ENCODE measurements around the gene NKIRAS2. TPM values are rescaled to one million over a fixed set of nuclear protein-coding genes. Genes with fewer than 3 reads are reported as not detected.
A peak's percentile ranks its signal among the peaks of the same experiment; 100 is the strongest.
"Not testable (repeated sequence)": the region's sequence is repeated elsewhere in the genome, so short reads cannot be mapped to it uniquely, and the experiment has no call there.

The NKIRAS2 gene
- total RNA-seq, 2 donors from 2014 or later = 48.0 to 51.2 TPM

DNA sequence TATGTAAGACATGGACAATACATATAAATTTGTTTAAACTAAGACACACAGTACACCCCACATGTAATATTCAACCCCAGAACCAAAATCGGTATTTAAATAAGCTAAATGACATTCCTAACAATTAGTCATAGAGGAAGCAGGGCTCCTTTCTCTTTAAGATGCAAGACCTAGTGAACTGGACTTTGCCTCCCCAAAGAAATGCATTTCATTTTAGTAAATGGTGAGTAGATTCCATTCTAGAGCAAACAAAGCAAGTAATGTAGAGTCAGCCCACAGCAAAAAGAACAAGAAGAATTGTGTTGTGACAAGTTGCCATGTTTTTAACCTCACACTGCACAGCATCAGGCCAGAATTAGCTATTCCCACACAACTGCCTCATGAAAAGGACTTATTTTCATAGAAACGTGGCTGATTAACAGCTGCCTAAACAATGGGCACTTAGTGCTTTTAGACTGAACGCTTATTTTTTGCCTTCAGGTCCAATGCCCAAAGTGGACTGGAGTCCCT is 17.0 kb upstream of the NKIRAS2 start:
- Histone ChIP-seq H3K27me3 (ENCODE audit: control insufficient read depth, insufficient read depth, low read length, poor library complexity, severe bottlenecking) (no peaks in the 10 kb centered on the region), H3K4me1 (ENCODE audit: control insufficient read depth, insufficient read depth, low read length) (no peaks in the 10 kb centered on the region), H3K27ac (ENCODE audit: low read depth, low read length) (no peak overlapping the region), H3K36me3 (ENCODE audit: control insufficient read depth, insufficient read depth, low read length) (peaks cover 64% of the 10 kb centered on the region), H3K4me3 (ENCODE audit: low read length) (no peak overlapping the region), H3K9ac (ENCODE audit: extremely low read depth, low read length, poor library complexity, severe bottlenecking) (no peak overlapping the region), H3K9me3 (ENCODE audit: control insufficient read depth, low read length) (no peaks in the 10 kb centered on the region)
- Mint-ChIP-seq H3K4me1 (no peaks in the 10 kb centered on the region), H3K27ac (no peak overlapping the region), H3K4me3 (no peak overlapping the region), H3K27me3 (ENCODE audit: insufficient read depth) (no peaks in the 10 kb centered on the region), H3K9me3 (no peaks in the 10 kb centered on the region), H3K36me3 (ENCODE audit: low read depth) (peaks cover 40% of the 10 kb centered on the region)
- 91 to 100% methylated on average over 2 to 3 of the region's 3 CpGs for WGBS, 2 experiments (ENCODE audit: insufficient coverage in 1 of 2, insufficient read length in 1 of 2)
- no peak for DNase-seq
- TF ChIP-seq CTCF (conservative IDR thresholded peaks at IDR 0.05) = no peak

DNA sequence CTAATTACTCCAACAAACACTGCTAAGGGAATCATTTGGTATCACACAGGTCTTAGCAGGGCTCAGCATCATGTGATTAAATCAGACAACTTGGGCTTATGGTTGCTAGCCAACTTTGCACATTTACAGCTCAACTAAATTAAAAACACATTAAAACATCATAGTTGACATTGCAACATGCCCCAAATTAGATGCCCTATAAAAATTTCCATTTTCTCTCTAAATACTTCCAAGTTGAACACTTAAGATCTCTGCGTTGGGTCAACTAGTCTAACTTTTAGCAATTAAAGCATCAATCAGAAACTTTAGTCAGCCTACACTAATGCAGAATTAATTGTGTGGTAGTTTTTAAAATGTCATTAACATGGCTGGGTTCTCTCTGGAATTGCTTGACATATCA is 14.7 kb upstream of the NKIRAS2 start:
- 67 to 100% methylated on average over 1 of the region's 1 CpG for WGBS, 2 experiments (ENCODE audit: insufficient coverage in 1 of 2, insufficient read length in 1 of 2)
- Histone ChIP-seq H3K27me3 (ENCODE audit: control insufficient read depth, insufficient read depth, low read length, poor library complexity, severe bottlenecking) (no peaks in the 10 kb centered on the region), H3K4me1 (ENCODE audit: control insufficient read depth, insufficient read depth, low read length) (no peaks in the 10 kb centered on the region), H3K9ac (ENCODE audit: extremely low read depth, low read length, poor library complexity, severe bottlenecking) (no peak overlapping the region), H3K36me3 (ENCODE audit: control insufficient read depth, insufficient read depth, low read length) (peaks cover 53% of the 10 kb centered on the region), H3K4me3 (ENCODE audit: low read length) (no peak overlapping the region), H3K27ac (ENCODE audit: low read depth, low read length) (no peak overlapping the region), H3K9me3 (ENCODE audit: control insufficient read depth, low read length) (no peaks in the 10 kb centered on the region)
- Mint-ChIP-seq H3K27me3 (ENCODE audit: insufficient read depth) (no peaks in the 10 kb centered on the region), H3K4me1 (no peaks in the 10 kb centered on the region), H3K4me3 (no peak overlapping the region), H3K9me3 (no peaks in the 10 kb centered on the region), H3K27ac (peak overlapping the region; percentile 84), H3K36me3 (ENCODE audit: low read depth) (peaks cover 36% of the 10 kb centered on the region)
- no peak for TF ChIP-seq CTCF (conservative IDR thresholded peaks at IDR 0.05)
- no peak for DNase-seq

DNA sequence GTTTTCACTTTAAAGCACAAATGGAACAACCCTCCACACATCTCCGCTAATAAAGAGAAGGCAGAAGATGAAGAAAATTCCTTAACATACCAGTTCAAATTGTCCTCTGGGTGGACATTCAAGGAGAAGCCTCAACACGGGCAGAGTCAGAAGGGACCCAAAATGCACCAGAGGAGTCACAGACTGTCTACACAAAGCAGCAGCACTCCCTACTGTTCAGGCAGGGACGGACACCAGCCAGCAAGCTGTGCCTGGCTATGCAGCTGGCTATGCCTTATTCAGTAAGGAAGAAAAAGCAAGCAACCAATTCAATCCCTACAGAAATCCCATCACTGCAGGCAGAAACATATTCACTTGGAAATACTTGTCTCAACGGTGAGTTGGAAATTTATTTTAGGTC is 10.7 kb upstream of the NKIRAS2 start:
- Mint-ChIP-seq H3K4me3 (no peak overlapping the region), H3K27ac (no peak overlapping the region), H3K9me3 (no peaks in the 10 kb centered on the region), H3K27me3 (ENCODE audit: insufficient read depth) (no peaks in the 10 kb centered on the region), H3K4me1 (peaks cover 21% of the 10 kb centered on the region), H3K36me3 (ENCODE audit: low read depth) (peaks cover 27% of the 10 kb centered on the region)
- Histone ChIP-seq H3K9ac (ENCODE audit: extremely low read depth, low read length, poor library complexity, severe bottlenecking) (no peak overlapping the region), H3K27ac (ENCODE audit: low read depth, low read length) (no peak overlapping the region), H3K36me3 (ENCODE audit: control insufficient read depth, insufficient read depth, low read length) (peaks cover 28% of the 10 kb centered on the region), H3K4me3 (ENCODE audit: low read length) (no peak overlapping the region), H3K9me3 (ENCODE audit: control insufficient read depth, low read length) (no peaks in the 10 kb centered on the region), H3K4me1 (ENCODE audit: control insufficient read depth, insufficient read depth, low read length) (no peaks in the 10 kb centered on the region), H3K27me3 (ENCODE audit: control insufficient read depth, insufficient read depth, low read length, poor library complexity, severe bottlenecking) (no peaks in the 10 kb centered on the region)
- WGBS, 2 experiments (ENCODE audit: insufficient coverage in 1 of 2, insufficient read length in 1 of 2) = 93 to 97% methylated on average over 2 to 4 of the region's 4 CpGs
- peak; percentile 70 for DNase-seq
- peak; percentile 30 for TF ChIP-seq CTCF (conservative IDR thresholded peaks at IDR 0.05)

- H3K27me3 Mint-ChIP-seq (ENCODE audit: insufficient read depth); H3K4me3 ChIP-seq (ENCODE audit: low read length); H3K9ac ChIP-seq (ENCODE audit: extremely low read depth, low read length, poor library complexity, severe bottlenecking); H3K27ac ChIP-seq (ENCODE audit: low read depth, low read length); H3K4me3 Mint-ChIP-seq; H3K9me3 Mint-ChIP-seq; H3K4me1 ChIP-seq (ENCODE audit: control insufficient read depth, insufficient read depth, low read length); H3K27me3 ChIP-seq (ENCODE audit: control insufficient read depth, insufficient read depth, low read length, poor library complexity, severe bottlenecking); DNase-seq; H3K9me3 ChIP-seq (ENCODE audit: control insufficient read depth, low read length): not testable (repeated sequence)
- peaks cover 31% of the 10 kb centered on the region for H3K36me3 Mint-ChIP-seq (ENCODE audit: low read depth)
- H3K36me3 ChIP-seq (ENCODE audit: control insufficient read depth, insufficient read depth, low read length) = peaks cover 29% of the 10 kb centered on the region
- peak overlapping the region; percentile 58 for H3K27ac Mint-ChIP-seq
- WGBS, 2 experiments (ENCODE audit: insufficient coverage in 1 of 2, insufficient read length in 1 of 2) = 95 to 100% methylated on average over 1 to 9 of the region's 9 CpGs
- H3K4me1 Mint-ChIP-seq = peaks cover 21% of the 10 kb centered on the region
Observed at GRCh38 chr17:42010266-42010680, 9.6 kb upstream of the NKIRAS2 start.

All from endodermal cell (in vitro differentiated cells).